NCI-H2081 treated with DMSO at 0.1 percent for 48 hours (cell line): ENCODE data around the gene ZNF740.
A peak's percentile ranks its signal among the peaks of the same experiment; 100 is the strongest.
"Not testable (repeated sequence)": the region's sequence is repeated elsewhere in the genome, so short reads cannot be mapped to it uniquely, and the experiment has no call there.

Experiments used
- DNase-seq: peaks from one replicate; lab custom pipeline; 2025; lab: John Stamatoyannopoulos, UW

The ZNF740 gene, protein sequence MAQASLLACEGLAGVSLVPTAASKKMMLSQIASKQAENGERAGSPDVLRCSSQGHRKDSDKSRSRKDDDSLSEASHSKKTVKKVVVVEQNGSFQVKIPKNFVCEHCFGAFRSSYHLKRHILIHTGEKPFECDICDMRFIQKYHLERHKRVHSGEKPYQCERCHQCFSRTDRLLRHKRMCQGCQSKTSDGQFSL

DNA sequence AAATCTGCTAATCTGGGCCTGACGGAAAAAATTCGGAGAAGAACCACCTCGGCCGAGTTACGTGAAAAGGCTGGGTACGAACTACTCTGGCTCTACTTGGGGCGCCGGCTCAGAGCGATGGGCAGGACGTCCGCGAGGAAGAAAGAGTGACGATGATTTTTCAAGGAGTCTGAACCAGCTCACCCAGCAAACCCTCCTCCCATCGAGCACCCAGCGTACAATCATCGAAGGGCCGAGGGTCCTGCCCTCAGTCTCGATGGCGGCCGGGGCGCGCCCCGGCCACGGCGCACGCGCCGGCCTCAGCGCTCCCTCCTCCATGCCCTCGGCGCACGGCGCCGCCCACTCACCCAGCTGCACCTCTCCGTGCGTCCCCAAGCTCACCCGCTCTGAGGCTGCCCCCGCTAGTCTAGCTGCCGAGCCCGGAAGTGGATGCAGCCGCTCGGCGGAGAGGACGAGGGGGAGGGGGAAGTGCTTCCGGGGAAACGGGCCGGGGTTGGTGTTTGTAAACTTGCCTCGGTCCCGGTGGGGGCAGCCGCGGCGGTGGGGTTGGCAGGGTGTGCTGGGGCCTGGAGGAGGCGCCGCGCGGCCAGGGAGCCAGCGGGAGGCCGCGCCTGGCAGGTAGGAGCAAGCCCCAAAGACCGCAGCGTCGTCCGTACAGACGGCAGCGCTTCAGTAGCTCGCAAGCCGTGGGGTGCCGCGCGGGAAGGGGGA, at the start of gene ZNF740, which contains the start of gene CSAD:
ZNF740 (plus strand) TSS at position 503 of the 711 bp plus-strand sequence. CDS start 1,262 bp downstream, outside the sequence.
CSAD (minus strand) TSS at position 706 of the 711 bp plus-strand sequence. CDS start 7,455 bp downstream, outside the sequence.
- peak; percentile 86 for DNase-seq

DNA sequence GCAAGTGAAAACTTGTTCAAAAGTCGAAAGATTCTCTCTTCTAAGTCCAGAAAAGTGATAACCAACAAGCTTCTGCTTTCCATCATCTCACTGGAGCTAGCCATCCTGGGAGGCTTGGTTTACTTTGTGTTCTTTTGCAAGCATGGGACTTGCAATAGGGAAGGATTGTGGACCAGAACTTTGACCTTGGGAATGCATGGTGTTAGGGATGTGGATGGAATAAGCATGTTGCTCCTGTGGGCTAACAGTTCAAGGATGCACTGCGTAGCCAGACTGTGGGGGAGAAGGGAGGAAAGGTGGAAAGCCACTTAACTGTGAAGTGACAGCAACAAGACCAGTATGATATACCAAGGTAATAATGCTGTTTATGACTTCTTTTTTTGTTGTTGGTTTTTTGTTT, 48.7 kb upstream of the ZNF740 start:
- no peak for DNase-seq

DNA sequence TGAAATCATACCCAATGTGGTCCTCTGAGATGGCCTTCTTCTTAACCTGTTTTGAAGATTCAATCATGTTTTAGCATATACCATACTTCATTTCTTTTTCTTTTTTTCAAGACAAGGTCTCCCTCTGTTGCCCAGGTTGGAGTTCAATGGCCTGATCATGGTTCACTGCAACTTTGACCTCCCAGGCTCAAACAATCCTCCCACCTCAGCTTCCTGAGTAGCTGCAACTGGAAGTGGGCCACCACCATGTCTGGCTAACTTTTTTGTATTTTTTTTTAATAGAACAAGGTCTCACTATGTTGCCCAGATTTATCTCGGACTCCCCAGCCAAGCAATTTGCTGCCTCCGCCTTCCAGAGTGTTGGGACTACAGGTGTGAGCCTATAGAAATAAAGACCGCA, 46.8 kb upstream of the ZNF740 start:
- DNase-seq: no peak

DNA sequence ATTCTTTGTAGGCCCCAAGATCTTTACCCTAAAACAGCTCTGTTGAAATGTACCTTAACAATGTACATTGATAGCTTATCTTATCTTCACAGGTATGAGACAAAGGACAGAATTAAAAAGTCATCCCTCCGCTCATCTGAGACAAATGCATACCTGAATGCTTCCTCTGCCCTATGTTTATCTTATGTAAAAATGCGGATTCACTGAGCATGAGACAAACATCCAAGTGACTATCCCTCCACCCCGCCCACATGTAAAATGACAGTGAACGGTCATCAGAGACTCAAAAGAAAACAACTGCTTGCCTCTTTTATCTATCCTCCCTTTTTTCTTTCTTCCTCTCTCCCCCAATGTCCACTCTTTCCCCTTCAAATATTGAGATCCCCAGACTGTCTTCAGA, 37.2 kb upstream of the ZNF740 start:
- no peak for DNase-seq

DNA sequence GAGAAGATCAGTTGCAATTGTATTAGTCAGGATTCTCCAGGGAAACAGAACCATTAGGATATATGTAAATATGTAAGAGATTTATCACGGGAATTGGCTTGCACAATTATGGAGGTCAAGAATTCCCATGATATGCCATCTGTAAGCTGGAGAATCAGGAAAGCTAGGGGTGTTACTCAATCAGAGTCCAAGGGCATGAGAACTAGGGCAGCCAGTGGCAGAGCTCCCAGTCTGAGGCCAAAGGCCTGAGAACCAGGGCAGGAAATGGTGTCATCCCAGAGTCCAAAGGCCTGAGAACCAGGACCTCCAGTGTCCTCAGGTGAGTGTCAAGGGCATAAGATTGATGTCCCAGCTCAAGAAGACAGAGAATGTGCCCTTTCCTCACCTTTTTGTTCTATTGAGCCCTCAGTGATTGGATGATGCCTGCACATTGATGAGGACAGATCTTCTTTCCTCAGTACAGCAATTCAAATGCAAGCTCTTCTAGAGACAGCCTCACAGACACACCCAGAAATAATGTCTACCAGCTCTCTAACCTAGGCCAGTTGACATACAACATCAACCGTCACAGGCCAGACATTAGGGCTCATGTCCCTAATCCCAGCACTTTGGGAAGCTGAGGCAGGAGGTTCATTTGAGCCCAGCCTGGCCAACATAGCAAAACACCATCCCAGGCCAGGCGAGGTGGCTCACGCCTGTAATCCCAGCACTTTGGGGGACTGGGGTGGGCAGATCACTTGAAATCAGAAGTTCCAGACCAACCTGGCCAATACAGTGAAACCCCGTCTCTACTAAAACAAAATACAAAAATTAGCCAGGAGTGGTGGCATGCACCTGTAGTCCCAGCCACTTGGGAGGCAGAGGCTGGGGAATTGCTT, 34.9 kb upstream of the ZNF740 start:
- DNase-seq: no peak

DNA sequence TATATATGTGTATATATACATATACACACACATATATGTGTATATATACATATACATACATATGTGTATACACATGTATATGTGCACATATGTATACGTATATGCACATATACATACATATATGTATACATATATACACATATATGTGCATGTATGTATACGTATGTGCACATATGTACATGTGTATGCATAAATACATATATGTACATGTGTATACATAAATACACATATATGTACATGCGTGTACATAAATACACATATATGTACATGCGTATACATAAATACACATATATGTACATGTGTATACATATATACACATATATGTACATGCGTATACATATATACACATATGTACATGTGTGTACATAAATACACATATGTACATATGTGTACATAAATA, 33.3 kb upstream of the ZNF740 start:
- no peak for DNase-seq

DNA sequence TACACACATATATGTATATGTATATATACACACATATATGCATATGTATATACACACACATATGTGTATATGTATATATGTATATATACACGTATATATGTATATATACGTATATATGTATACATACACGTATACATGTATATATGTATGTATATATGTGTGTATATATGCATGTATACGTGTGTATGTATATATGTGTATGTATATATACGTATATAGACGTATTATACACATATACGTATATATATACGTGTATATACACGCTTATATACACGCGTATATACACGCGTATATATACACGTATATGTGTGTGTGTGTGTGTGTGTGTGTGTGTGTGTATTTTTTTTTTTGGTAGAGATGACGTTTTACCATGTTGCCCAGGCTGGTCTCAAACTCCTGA, 32.9 kb upstream of the ZNF740 start:
- no peak for DNase-seq

DNA sequence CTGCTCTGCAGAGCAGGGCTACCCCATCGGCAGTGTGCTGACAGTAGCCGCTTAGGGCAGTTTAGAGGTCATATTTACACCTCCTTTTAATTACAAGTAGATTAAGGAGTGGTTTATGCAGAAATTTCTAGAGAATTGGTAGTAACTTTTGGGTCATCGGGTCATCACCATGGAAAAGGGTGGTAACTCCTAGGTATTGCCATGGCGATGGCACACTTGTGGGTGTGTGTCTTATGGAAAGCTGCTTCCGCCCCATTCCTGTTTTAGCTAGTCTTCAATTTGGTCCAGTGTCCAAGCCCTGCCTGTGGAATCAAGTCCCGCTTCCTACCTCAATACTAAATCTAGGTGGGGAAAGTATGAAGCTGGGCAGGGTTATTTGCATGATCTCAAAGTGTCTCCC, 29.5 kb upstream of the ZNF740 start:
- no peak for DNase-seq

DNA sequence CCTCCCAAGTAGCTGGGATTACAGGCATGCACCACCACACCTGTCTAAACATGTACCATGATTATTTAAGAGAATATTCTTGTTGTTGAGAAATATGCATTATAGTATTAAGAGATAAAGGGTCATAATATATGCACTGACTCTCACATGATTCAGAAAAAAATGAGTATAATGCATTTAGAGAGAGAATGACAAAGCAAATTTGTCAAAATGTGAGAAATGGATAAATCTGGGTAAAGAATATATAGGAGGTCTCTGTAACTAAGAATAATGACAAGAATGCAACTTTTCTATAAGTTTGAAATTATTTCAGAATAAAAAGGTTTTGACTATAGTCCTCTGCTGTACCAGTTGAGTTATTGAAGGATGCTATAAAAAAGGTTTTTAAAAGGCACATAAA, 28.1 kb upstream of the ZNF740 start:
- DNase-seq: no peak

DNA sequence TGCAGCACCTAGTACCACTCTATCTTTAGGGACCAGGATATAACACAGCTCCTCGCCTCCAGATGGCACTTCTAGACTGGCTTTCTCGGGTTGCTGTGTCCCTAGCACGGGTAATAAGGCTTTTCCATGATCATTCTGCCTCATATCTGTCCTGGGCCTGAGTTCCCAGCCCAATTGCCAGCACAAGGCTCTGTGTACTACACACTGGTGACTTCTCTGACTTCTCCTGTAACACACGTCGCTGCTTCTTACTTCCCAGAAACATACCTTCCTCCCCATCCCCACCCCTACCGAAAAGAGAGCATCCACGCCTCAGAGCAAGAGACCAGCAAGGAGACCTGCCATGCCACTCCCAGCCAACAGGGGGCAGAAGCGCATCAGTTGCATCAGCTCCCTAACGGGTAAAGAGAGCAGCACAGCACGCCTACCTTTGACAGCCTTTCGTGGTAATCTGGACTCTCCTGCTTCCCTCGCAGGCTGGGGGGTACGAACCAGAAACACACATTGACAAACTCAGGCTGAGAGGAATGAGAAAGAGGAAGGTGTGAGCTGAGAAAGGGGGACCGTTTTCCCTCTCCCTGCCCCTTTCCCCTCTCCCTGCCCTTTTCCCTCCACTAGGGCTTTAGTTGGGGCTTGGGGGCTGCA, 21.2 kb upstream of the ZNF740 start:
- DNase-seq: peak; percentile 14

DNA sequence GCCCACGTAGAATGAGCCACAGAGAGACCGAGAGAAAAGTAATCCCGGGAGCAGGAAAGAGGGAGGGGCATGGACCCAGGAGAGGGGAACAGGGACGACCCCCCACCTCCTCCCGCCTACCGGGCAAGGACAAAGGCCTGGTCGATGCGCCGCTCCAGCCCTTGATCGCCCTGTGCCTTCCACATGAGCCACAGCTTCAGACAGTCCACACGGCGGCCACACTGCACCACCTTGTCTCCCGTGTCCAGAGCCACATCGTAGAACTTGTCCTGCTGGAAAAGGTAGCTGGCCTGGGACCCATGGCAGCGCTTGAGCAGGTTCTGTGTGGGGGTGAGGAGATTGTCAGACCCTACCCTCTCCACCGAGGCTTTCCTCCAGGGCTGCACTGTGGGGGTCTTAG, 20.5 kb upstream of the ZNF740 start:
- DNase-seq: no peak

DNA sequence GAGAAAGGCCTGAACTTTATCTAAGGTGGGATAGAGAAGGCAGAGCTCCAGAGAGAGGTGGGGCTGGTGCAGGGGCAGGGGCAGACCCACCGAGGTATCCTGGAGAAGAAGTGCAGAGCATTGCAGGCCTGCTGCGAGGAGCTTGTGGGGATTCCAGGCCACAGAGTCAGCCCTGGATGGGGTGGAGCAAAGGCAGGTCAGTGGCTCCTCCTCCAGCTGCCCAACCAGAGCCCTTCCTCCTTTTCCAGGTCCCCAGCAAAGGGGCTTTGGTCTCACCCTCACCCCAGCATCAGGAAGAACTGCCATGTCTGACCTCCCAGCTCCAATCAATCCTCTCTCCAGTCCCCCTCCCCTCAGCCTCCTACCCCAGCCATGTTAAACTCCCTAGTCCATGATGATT, 19.8 kb upstream of the ZNF740 start:
- no peak for DNase-seq

DNA sequence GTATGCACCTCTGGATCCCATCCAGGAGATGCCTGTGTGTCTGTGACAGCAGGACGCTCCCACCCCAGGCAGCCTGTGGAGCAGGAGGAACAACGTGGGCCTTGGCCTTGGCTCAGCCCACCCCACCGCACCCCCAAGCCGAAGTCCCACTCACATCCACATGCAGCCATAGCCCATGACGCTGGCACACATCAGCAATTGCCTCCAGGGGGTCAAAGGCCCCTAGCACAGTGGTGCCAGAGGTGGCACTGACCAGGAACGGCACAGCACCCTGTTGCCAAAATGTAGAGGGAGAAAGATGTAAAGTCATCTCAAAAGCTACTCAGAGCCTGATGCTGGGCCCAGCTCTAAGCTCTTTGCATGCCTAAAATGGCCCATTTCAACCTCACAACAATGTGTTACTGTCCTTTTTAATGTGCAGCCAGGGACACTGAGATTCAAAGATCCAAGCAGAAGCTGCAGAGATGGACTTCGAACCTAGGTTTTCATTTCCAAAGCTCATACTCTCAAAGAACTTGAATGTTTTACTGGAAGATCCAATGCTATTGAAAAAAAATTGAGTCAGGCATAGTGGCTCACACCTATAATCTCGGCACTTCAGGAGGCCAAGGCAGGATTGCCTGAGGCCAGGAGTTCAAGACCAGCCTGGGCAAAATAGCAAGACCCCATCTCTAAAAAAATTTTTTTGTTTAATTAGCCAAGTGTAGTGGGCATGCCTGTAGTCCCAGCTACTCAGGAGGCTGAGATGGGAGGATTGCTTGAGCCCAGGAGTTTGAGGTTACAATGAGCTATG, 19.2 kb upstream of the ZNF740 start:
- no peak for DNase-seq

DNA sequence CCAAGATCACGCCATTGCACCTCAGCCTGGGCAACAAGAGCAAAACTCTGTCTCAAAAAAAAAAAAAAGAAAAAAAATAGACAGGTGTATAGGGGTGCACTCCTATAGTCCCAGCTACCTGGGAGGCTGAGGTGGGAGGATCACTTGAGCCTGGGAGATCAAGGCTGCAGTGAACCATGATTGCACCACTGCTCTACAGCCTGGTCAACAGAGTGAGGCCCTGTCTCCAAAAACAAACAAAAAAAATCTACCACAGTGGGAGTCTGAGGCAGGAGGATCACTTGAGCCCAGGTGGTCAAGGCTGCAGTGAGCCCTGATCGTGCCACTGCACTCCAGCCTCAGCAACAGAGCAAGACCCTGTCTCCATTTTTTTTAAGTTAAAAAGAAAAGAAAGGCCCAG, 17.5 kb upstream of the ZNF740 start:
- DNase-seq: not testable (repeated sequence)

DNA sequence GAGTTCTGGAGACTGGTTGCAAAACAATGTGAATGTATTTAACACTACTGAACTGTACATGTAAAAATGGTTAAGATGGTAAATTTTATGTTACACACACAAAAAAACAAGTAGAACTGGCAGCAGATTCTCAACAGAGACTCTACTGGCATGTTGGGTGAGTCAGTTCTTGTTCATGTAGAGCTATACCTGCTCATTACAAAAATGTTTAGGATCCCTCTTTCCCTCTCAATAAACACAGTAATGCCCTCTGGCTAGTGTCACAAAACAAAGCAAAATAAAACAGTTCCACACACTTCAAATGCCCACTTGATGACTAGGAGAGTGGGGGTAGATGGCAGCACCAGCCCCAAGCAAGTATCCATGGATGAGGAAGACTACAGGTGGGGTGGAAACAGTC, 13.7 kb upstream of the ZNF740 start:
- no peak for DNase-seq

DNA sequence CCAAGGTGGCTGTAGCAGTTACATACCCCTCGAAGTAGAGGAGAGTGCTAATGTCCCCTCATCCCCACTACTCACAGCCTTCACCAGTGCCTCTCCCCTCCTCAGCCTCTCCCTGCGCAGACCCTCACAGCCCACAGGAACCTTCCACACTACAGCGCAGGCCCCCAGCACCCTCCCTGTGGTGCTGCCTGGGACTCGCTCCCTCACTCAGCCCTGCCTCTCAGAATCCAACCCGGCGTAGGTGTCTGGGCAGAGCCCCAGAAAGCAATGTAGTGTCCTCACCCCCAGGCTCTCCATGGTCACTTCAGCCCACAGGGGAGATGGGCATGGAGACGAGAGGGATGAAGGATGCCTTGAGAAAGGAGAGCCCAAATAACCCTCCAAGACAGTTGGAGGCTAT, 10.9 kb upstream of the ZNF740 start:
- DNase-seq: no peak

DNA sequence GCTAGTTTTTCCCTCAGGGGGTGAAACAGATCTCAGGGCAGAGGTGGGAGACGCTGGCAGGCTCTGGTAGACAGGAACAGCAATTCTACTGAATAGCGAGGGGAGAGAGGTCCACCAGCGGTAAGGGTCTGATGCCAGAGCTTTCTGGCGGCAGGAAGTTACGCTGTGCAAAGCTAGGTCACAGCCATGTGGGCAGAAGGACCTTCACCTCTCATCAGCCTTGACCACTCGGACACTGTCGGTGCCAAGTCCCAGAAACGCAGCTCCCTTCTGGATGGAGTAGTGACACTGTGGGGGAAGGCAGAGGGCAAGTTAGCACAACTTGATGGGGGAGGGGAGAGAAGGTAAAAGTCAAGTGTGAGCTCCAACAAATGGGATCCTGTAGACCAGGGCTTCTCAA, 10.3 kb upstream of the ZNF740 start:
- DNase-seq: no peak

DNA sequence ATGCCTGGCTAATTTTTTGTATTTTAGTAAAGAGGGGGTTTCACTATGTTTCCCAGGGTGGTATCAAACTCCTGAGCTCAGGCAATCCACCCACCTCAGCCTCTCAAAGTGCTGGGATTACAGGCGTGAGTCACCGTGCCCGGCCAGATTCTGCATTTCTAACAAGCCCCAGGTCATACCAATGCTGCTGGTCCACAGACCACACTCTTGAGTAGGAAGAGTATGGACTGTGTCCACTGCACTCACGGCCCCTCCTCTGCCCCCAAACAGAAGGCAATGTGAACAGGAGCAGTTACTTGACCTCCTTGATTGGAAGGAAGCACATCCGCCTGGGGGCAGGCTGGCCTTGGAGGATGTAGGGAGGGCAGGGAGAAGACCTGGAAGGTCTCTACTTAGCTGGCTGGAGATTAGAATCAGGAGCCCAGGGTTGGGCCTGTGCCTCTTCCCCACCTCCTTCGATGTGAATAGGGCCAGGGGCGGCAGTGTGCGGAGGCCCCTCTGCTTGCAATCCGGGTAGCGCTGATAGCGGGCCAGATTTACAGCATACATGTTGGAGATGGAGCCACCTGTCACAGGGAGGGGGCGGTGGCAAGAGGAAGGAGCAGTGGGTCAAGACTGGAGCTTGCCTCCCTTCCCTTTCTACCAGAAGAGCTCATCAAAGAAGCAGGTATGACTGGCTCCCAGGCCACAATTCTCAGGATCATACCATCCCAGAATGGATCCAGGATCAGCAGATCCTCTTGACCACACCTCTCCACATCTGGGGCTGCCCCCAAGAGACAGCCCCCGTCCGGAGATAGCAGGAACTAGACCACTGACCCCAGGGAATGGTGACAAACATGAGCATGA, 9.4 kb upstream of the ZNF740 start:
- DNase-seq: no peak

DNA sequence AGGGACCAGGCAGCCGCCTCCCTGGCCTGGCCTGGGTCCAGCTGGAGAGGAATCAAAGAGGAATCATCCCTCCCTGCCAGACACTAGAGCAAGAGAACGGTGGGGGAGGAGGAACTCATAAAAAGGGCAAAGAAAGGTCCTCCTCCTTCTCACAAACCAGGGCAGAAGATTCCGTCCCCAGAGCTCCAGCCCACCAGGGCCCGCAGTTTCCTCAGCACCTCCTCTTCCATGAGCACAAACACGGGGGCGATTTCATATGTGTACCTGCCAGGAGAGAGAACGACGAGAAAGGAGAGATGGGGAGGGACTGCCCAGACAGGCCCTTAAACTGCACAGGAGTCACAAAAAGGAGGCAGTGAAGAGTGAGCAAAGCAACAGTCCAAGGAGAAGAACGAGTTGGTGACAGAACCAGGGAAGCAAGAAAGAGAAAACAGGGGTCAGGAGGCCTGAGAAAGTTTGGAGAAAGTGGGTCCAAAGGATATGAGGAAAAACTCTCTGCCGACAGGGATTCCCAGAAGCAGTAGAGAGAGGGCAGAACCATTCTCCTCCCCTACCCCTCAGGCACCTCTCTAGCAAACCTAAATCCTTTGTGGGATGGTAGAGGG, 8.7 kb upstream of the ZNF740 start:
- no peak for DNase-seq

DNA sequence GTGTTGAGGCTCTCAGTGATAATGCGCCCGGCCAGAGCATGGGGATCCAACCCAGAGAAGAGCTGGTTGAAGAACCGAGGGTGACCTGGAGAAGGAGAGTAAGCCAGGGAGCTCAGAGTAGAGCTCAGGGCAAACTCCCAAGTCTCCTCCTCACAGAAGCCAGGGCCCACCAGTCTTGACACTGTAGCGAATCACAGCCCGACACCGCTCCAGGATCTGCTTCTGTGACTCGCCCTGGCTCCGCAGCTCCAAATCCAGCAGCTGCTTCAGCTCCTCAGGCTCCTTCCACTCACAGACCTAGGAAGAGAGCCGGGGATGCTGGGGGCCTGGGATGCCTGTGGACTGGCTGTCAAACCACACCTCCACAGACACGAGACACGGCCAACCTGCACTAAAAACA, 8.2 kb upstream of the ZNF740 start:
- DNase-seq: no peak
